A549 treated with DMSO at 1 μM for 4 hours (cell line): ENCODE measurements around the gene TMEM115. TPM values are rescaled to one million over a fixed set of nuclear protein-coding genes. Genes with fewer than 3 reads are reported as not detected.

Experiments
- total RNA-seq: library from RNA; stranded (reverse); fragments of 200-300 nt; extraction: Qiagen RNA extraction; gene quantifications from 5 replicates; pipeline ENCODE4 v1.2.3, GENCODE V29; 2022; ENCODE audit warnings: low read depth

The TMEM115 gene
- 40.0 to 48.2 TPM (median 43.0 TPM) in 5 replicates for total RNA-seq

DNA sequence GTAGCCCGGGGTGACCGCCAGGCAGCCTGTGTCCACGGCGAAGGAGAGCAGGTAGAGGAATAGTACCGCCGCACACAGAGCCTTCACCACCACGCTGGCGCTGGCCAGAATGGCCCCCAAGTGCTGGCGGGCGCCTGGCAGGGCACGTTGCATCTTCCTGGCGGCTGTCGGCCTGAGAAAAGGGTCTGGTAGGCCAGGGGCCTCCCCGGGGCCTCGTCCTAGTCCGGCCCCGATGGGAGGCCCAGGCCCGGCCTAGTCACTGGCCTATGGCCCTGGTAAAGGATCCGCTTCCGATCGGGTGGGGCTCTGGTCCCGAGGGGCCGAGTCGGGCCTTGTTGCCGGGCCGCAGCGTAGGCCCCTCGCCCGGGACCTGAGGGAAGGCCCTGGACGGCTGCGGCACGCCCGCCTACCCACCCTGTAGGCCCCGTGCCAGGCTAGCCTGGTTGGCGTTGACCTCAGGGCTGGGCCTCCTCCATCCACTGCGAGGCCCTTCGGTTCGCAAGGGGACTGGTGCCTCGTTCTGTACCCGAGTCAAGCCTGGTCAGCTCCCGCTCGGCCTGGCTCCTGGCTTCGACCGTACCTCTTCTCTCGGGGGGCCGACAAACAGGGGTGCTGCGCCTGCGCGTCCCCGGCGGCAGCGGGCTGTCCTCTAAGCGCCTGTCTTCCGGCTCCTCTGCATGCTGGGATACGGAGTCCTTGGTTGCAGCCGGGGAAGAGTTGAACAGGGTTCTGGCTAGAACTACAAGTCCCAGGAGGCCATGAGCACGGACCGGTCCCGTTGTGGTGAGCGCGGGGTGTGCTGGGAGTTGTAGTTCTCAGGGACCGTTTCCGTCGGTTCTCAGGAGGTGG is at the start of gene TMEM115:
Gene TMEM115, minus strand, starts transcription at position 611 of the 849 bp plus-strand sequence. Its CDS starts 458 bp downstream, at position 153.

DNA sequence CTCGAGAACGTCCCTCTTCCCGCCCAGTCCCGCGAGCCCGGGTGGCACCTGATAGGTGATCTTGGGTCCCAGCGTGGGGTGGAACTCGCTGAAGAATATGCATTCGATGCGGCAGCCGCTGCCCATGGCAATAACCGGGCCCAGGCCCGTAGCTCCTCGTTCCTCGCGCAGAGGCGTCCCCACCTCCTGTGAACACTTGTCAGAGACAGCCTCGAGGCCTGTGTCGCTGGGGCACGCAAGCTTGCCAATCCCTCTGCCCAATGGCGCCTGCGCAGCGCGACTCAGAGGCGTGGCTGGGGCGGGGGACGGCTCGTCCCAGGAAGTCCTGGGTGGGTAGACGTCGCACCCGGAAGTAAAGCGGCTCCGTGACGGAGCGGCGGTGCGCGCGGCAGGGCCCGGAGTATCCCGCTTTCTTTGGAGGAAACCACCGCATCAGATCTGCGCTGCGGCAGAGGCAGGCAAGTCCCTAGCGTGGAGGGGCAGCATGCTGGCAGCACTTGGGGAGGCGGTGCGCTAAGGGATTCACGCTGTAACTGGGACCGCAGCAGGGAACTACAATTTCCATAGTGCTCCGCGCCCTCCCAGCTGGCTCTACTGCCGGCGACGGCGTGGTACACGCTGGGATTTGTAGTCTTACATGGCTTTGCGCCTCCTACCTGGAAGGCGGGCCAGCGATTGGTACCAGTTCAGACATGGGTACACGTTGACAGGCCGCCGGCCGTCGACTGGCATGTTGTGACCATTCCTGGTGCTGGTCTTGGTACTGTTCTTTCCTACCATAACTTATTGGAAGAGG is 8.6 kb downstream of the TMEM115 start, which contains the start of the genes CYB561D2 and NPRL2:
Gene CYB561D2, plus strand, starts transcription at position 336 of the 796 bp plus-strand sequence. CDS start 572 bp downstream, outside the sequence.
Gene NPRL2, minus strand, starts transcription at position 249 of the 796 bp plus-strand sequence. Its CDS starts 123 bp downstream, at position 126.

GRCh38 chr3:50345586-50346234 is 13.6 kb downstream of the TMEM115 start, which contains the start of gene ZMYND10:
Gene ZMYND10 (minus strand): TSS chr3:50345732. CDS start chr3:50345579, 153 bp downstream.

DNA sequence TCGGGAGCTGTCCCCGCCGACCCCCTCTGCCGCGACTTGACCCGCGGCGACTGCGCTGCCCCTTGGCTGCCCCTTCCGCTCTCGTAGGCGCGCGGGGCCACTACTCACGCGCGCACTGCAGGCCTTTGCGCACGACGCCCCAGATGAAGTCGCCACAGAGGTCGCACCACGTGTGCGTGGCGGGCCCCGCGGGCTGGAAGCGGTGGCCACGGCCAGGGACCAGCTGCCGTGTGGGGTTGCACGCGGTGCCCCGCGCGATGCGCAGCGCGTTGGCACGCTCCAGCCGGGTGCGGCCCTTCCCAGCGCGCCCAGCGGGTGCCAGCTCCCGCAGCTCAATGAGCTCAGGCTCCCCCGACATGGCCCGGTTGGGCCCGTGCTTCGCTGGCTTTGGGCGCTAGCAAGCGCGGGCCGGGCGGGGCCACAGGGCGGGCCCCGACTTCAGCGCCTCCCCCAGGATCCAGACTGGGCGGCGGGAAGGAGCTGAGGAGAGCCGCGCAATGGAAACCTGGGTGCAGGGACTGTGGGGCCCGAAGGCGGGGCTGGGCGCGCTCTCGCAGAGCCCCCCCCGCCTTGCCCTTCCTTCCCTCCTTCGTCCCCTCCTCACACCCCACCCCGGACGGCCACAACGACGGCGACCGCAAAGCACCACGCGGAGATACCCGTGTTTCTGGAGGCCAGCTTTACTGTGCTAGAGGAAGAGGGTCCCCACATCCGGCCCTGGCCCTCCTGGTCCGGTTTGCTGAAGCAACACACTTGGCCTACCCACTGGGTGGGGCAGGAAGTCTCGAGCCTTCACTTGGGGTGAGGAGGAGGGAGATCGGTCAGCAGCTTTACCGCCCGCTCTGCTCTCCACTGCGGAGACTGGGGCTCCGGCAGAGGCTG is 18.6 kb downstream of the TMEM115 start, which contains the start of gene RASSF1:
Gene RASSF1, minus strand, starts transcription at position 389 of the 882 bp plus-strand sequence. Its CDS starts 31 bp downstream, at position 358.

GRCh38 chr3:50327943-50328691 is 31.2 kb downstream of the TMEM115 start, which contains the start of gene TUSC2:
Gene TUSC2 (minus strand): TSS chr3:50328223. CDS start chr3:50328099, 124 bp downstream.

DNA sequence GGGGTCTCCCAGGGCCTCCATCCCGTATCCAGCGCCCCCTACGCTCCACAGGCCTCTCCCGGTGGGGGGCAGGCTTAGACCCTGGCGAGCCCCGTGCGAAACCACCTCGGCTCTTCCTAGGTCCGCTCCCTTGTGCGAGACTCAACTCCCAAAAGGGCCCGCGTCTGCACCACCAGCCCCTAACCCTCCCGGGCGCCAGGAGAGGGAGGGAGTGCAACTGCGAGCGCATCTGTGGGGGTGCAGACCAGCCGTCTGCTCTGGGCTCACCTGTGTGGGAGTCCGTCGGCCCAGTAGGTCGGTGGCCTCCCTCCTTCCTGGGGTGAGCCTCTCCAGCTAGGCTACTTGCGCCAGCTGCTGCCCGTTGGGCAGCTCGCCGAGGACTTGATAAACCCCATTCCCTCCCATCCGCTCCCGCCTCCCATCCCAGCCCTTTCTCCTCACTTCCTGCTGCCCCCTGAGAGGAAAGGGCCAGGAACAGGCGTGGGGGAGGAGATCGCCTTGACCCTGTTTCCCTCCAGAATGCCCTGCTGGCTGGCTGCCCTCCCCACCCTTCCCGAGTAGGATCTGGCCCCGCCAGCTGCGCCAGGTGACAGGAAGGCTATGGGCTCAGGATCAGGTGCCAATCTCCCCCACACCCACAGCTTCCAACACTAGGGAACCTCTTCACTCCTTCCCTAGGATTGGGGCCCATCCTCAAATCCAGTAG is 36.8 kb downstream of the TMEM115 start, which contains the start of gene HYAL2:
Gene HYAL2, minus strand, starts transcription at position 360 of the 706 bp plus-strand sequence. CDS start 2,256 bp downstream, outside the sequence.

Other genes starting within 250 kb of the TMEM115 start
- gene SEMA3F, start 204.2 kb downstream of the TMEM115 start, total RNA-seq, result 7.7 to 9.8 TPM (median 9.3 TPM) in 5 replicates
- 0.09 TPM in 1 of 5 replicates, not detected in the others for gene GNAT1, start 167.9 kb downstream of the TMEM115 start, total RNA-seq
- 0.07 TPM in 1 of 5 replicates, not detected in the others for gene SLC38A3, start 154.2 kb downstream of the TMEM115 start, total RNA-seq
- 34.6 to 46.7 TPM (median 40.0 TPM) in 5 replicates for gene GNAI2, start 123.3 kb downstream of the TMEM115 start, total RNA-seq
- gene SEMA3B, start 90.4 kb downstream of the TMEM115 start, total RNA-seq, result 6.7 to 8.1 TPM (median 6.9 TPM) in 5 replicates
- 0.05 to 0.06 TPM in 2 of 5 replicates, not detected in the others for gene LSMEM2, start 80.4 kb downstream of the TMEM115 start, total RNA-seq
- 75.3 to 98.9 TPM (median 94.1 TPM) in 5 replicates for gene IFRD2, start 67.1 kb downstream of the TMEM115 start, total RNA-seq
- gene HYAL3, start 60.1 kb downstream of the TMEM115 start, total RNA-seq, result 6.7 to 10.9 TPM (median 8.1 TPM) in 5 replicates
- gene NAA80, start 60.1 kb downstream of the TMEM115 start, total RNA-seq, result 4.8 to 6.7 TPM (median 5.1 TPM) in 5 replicates
- 0.28 to 0.45 TPM (median 0.33 TPM) in 5 replicates for gene HYAL1, start 55.9 kb downstream of the TMEM115 start, total RNA-seq
- gene HYAL2, start 36.8 kb downstream of the TMEM115 start, total RNA-seq, result 19.8 to 26.8 TPM (median 22.6 TPM) in 5 replicates
- 25.9 to 35.4 TPM (median 33.7 TPM) in 5 replicates for gene TUSC2, start 31.3 kb downstream of the TMEM115 start, total RNA-seq
- 18.0 to 19.6 TPM (median 19.3 TPM) in 5 replicates for gene RASSF1, start 18.7 kb downstream of the TMEM115 start, total RNA-seq
- 0.53 to 1.2 TPM (median 1.00 TPM) in 5 replicates for gene ZMYND10, start 13.8 kb downstream of the TMEM115 start, total RNA-seq
- 12.8 to 14.0 TPM (median 13.3 TPM) in 5 replicates for gene NPRL2, start 8.7 kb downstream of the TMEM115 start, total RNA-seq
- 17.2 to 23.0 TPM (median 22.0 TPM) in 5 replicates for gene CYB561D2, start 8.7 kb downstream of the TMEM115 start, total RNA-seq
- 0.36 to 0.78 TPM (median 0.42 TPM) in 5 replicates for gene CACNA2D2, start 144.1 kb upstream of the TMEM115 start, total RNA-seq
- 2.2 to 3.1 TPM (median 2.8 TPM) in 5 replicates for gene C3orf18, start 208.2 kb upstream of the TMEM115 start, total RNA-seq
- gene HEMK1, start 210.0 kb upstream of the TMEM115 start, total RNA-seq, result 3.5 to 7.6 TPM (median 7.0 TPM) in 5 replicates